Measurements from ENCODE around the gene BMPR1A. TPM values are rescaled to one million over a fixed set of nuclear protein-coding genes. Genes with fewer than 3 reads are reported as not detected.

The BMPR1A gene
- 71.7 and 73.7 TPM in 2 replicates for total RNA-seq

DNA sequence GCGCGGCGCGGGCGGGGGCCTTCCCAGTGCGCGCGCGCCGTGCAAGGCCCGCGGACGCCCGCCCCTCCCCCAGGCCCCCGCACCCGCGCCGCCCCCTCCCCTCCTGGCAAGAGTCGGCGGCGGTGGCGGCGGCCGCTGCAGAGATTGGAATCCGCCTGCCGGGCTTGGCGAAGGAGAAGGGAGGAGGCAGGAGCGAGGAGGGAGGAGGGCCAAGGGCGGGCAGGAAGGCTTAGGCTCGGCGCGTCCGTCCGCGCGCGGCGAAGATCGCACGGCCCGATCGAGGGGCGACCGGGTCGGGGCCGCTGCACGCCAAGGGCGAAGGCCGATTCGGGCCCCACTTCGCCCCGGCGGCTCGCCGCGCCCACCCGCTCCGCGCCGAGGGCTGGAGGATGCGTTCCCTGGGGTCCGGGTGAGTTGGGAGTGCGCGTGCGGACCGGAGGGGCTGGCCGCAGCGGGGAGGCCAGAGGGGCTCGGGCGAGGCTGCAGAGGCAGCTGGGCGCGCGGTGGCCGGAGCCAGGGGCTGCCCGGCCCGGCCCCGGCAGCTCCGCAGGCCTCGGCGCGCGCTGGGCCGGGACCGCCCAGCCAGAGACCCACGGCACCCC lies at the start of gene BMPR1A:
BMPR1A (plus strand) TSS at position 109 of the 602 bp plus-strand sequence. CDS start 119,400 bp downstream, outside the sequence.
- Histone ChIP-seq H3K9me3 (ENCODE audit: low read depth, low read length) (no peaks in the 10 kb centered on the region), H3K79me2 (ENCODE audit: insufficient read depth, low read length) (peaks cover 73% of the 10 kb centered on the region), H3K4me3 (ENCODE audit: insufficient read depth, low read length) (peak within 1 kb of the TSS; percentile 85), H3K4me1 (ENCODE audit: insufficient read depth, low read length) (peaks cover 15% of the 10 kb centered on the region), H3K4me2 (ENCODE audit: insufficient read depth, low read length) (peak within 1 kb of the TSS; percentile 90), H3K27ac (ENCODE audit: low read depth, low read length) (peak within 1 kb of the TSS; percentile 96), H4K20me1 (ENCODE audit: insufficient read depth, low read length) (peaks cover 33% of the 10 kb centered on the region), H3K36me3 (ENCODE audit: insufficient read depth, low read length) (no peaks in the 10 kb centered on the region), H3K27me3 (ENCODE audit: insufficient read depth, low read length) (no peaks in the 10 kb centered on the region), H2AFZ (ENCODE audit: low read length) (peak within 1 kb of the TSS; percentile 81)
- TF ChIP-seq, protein P1, sequence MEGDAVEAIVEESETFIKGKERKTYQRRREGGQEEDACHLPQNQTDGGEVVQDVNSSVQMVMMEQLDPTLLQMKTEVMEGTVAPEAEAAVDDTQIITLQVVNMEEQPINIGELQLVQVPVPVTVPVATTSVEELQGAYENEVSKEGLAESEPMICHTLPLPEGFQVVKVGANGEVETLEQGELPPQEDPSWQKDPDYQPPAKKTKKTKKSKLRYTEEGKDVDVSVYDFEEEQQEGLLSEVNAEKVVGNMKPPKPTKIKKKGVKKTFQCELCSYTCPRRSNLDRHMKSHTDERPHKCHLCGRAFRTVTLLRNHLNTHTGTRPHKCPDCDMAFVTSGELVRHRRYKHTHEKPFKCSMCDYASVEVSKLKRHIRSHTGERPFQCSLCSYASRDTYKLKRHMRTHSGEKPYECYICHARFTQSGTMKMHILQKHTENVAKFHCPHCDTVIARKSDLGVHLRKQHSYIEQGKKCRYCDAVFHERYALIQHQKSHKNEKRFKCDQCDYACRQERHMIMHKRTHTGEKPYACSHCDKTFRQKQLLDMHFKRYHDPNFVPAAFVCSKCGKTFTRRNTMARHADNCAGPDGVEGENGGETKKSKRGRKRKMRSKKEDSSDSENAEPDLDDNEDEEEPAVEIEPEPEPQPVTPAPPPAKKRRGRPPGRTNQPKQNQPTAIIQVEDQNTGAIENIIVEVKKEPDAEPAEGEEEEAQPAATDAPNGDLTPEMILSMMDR (IDR thresholded peaks at IDR 0.05; ENCODE audit: extremely low read depth, low read depth, low read length) = no peak
- peak; percentile 67 for DNase-seq (ENCODE audit: insufficient read length, low spot score, missing footprints)

DNA sequence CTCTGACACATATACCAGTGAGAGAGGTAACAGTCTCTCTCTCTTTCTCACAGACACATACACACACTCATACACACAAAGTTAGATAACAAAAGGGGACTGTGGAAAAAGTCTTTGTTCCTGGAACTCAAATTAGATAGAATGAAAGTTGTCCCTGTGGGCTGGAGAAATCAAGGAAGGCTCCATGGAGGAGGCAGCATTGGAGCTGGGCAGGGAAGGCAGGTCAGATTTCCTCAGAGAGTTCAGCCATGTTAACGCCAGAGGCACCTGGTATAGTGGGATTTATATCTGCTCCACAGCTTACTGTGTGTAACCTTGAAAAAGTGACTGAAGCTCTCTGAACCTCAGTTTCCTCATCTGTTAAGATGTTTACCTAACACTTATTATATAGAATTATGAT lies 49.4 kb upstream of the BMPR1A start:
- H3K4me3 ChIP-seq (ENCODE audit: insufficient read depth, low read length) = no peak overlapping the region
- H3K9me3 ChIP-seq (ENCODE audit: low read depth, low read length) = no peaks in the 10 kb centered on the region
- no peaks in the 10 kb centered on the region for H3K36me3 ChIP-seq (ENCODE audit: insufficient read depth, low read length)
- H3K4me1 ChIP-seq (ENCODE audit: insufficient read depth, low read length) = peaks cover 5% of the 10 kb centered on the region
- no peaks in the 10 kb centered on the region for H4K20me1 ChIP-seq (ENCODE audit: insufficient read depth, low read length)
- no peaks in the 10 kb centered on the region for H3K79me2 ChIP-seq (ENCODE audit: insufficient read depth, low read length)
- TF ChIP-seq, protein P1 (IDR thresholded peaks at IDR 0.05; ENCODE audit: extremely low read depth, low read depth, low read length) = no peak
- H3K27me3 ChIP-seq (ENCODE audit: insufficient read depth, low read length) = no peaks in the 10 kb centered on the region
- no peak overlapping the region for H2AFZ ChIP-seq (ENCODE audit: low read length)
- DNase-seq (ENCODE audit: insufficient read length, low spot score, missing footprints) = peak; percentile 9
- H3K27ac ChIP-seq (ENCODE audit: low read depth, low read length) = no peak overlapping the region
- H3K4me2 ChIP-seq (ENCODE audit: insufficient read depth, low read length) = no peak overlapping the region

DNA sequence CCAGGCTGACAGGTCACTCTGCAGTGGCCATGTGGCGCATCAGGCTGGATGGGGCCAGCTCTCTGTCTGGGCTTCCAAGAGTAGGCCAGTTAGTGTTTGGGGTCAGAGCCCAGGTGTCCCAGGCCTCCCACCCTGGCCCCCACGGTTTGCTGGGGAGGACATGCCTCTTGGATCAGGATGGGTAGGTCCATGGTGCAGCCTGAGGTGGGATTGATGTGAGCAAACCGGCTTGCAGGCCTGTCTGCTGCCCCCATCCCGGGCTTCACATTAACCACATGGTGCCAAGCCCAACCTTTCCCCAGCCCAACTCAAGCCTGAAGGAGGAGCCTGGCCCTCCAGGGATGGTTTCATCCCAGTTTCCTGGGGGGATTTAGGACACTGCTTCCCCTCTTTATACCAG lies 48.9 kb upstream of the BMPR1A start:
- Histone ChIP-seq H3K27me3 (ENCODE audit: insufficient read depth, low read length) (no peaks in the 10 kb centered on the region), H3K4me2 (ENCODE audit: insufficient read depth, low read length) (no peak overlapping the region), H3K9me3 (ENCODE audit: low read depth, low read length) (no peaks in the 10 kb centered on the region), H4K20me1 (ENCODE audit: insufficient read depth, low read length) (no peaks in the 10 kb centered on the region), H3K4me3 (ENCODE audit: insufficient read depth, low read length) (no peak overlapping the region), H3K4me1 (ENCODE audit: insufficient read depth, low read length) (peaks cover 9% of the 10 kb centered on the region), H3K36me3 (ENCODE audit: insufficient read depth, low read length) (no peaks in the 10 kb centered on the region), H3K79me2 (ENCODE audit: insufficient read depth, low read length) (no peaks in the 10 kb centered on the region), H3K27ac (ENCODE audit: low read depth, low read length) (no peak overlapping the region), H2AFZ (ENCODE audit: low read length) (no peak overlapping the region)
- peak; percentile 65 for DNase-seq (ENCODE audit: insufficient read length, low spot score, missing footprints)
- TF ChIP-seq, protein P1 (IDR thresholded peaks at IDR 0.05; ENCODE audit: extremely low read depth, low read depth, low read length) = no peak

DNA sequence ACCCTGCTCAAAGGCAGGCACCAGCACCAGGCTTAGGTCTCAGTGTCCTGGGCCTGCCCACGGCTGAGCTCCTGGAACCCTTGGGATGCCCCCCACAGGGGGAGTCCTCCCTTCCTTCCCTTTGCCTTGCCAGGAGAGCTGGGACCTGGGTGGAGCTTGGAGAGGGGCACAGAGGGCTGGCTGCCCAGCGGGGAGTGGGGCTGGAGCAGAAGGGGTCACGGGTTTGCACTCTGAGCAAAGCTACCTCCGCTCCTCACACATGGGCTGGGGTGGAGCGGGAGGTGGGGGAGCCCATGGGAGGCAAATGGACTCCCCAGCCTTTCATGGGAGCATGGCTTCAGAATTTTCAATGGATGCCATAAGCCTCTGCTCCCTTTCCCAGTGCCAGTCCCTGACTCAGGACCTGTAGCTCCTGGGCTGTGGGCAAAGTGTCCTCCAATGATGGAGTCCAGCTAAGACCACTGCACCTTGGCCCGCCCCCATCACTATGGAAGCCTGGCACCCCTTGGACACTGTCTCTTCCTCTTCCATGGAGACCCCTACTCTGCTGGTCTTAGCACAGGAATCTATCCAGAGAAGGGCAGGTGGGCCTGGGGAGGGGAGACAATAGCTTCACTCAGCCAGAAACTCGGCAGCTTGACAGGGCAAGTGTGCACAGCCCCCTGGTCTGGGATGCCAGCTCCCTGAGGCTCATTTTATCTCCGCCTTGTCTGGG lies 48.2 kb upstream of the BMPR1A start:
- TF ChIP-seq, protein P1 (IDR thresholded peaks at IDR 0.05; ENCODE audit: extremely low read depth, low read depth, low read length) = no peak
- H3K36me3 ChIP-seq (ENCODE audit: insufficient read depth, low read length) = no peaks in the 10 kb centered on the region
- H3K4me1 ChIP-seq (ENCODE audit: insufficient read depth, low read length) = peaks cover 9% of the 10 kb centered on the region
- no peaks in the 10 kb centered on the region for H4K20me1 ChIP-seq (ENCODE audit: insufficient read depth, low read length)
- DNase-seq (ENCODE audit: insufficient read length, low spot score, missing footprints) = peak; percentile 59
- H3K79me2 ChIP-seq (ENCODE audit: insufficient read depth, low read length) = no peaks in the 10 kb centered on the region
- H3K9me3 ChIP-seq (ENCODE audit: low read depth, low read length) = no peaks in the 10 kb centered on the region
- H3K4me3 ChIP-seq (ENCODE audit: insufficient read depth, low read length) = no peak overlapping the region
- no peak overlapping the region for H3K4me2 ChIP-seq (ENCODE audit: insufficient read depth, low read length)
- H2AFZ ChIP-seq (ENCODE audit: low read length) = no peak overlapping the region
- H3K27ac ChIP-seq (ENCODE audit: low read depth, low read length) = no peak overlapping the region
- no peaks in the 10 kb centered on the region for H3K27me3 ChIP-seq (ENCODE audit: insufficient read depth, low read length)
